ENCODE data around the gene CAMTA1. TPM values are rescaled to one million over a fixed set of nuclear protein-coding genes. Genes with fewer than 3 reads are reported as not detected.

Gene CAMTA1
- total and polyA plus RNA-seq, 9 of the 15 experiments (the other 6 are each of a cell fraction or from before 2014, with no cell fraction given) = 43.9 to 161 (median 65.9) TPM

- Histone ChIP-seq H3K27ac (ENCODE audit: extremely low read depth, low read depth, low read length) (no peak overlapping the region), H3K27me3 (ENCODE audit: control insufficient read depth in 2 of 2, insufficient read depth in 2 of 2, low read length in 2 of 2) (peaks cover 3 to 24% of the 10 kb centered on the region in 2 experiments; a peak in 2 of 5 replicates), H4K20me1 (replicated peaks; ENCODE audit: control insufficient read depth, insufficient read depth, low read length) (peaks cover 4% of the 10 kb centered on the region), H3K4me2 (ENCODE audit: insufficient read depth, low read length) (no peak overlapping the region), H3K9me1 (ENCODE audit: control insufficient read depth, insufficient read depth, low read length) (peaks cover 3% of the 10 kb centered on the region), H2AFZ (ENCODE audit: low read depth, low read length) (no peak overlapping the region), H3K9me3 (replicated peaks; ENCODE audit: control insufficient read depth, insufficient read depth, low read depth, low read length) (no peaks in the 10 kb centered on the region), H3K4me3 (no peak overlapping the region), H3K4me1 (replicated peaks in 1 of 2; ENCODE audit: control insufficient read depth in 2 of 2, insufficient read depth in 2 of 2, low read length in 2 of 2) (no peaks in the 10 kb centered on the region), H3K79me2 (ENCODE audit: control insufficient read depth, insufficient read depth, low read length) (no peaks in the 10 kb centered on the region), H3K9ac (ENCODE audit: insufficient read depth in 1 of 2, low read depth in 2 of 2, low read length in 2 of 2) (no peak overlapping the region), H3K36me3 (ENCODE audit: control insufficient read depth, insufficient read depth, low read length) (no peaks in the 10 kb centered on the region)
- POLR2A ChIA-PET = interaction anchor here (1.0 kb wide), 1 partner anchor 11 kb away, joined by 5 read pairs; no protein-coding TSS in a partner anchor
- no peak for ATAC-seq
- no TSS peak for BruUV-seq (replicated peaks)
- in situ Hi-C loops (cut with MboI) = no loop called here
- intact Hi-C loops (cut with micrococcal nuclease) = no loop called here
- 0% methylated on average over 5 of the region's 5 CpGs for WGBS (ENCODE audit: insufficient coverage, low coverage, missing lambda C conversion rate)
- no peak for DNase-seq (ENCODE audit: extremely low read depth in 1 of 4, low spot score in 3 of 4)
- no peak for FAIRE-seq
- CTCF ChIA-PET (ENCODE audit: low intra/inter-chr PET ratio) = no interaction called here
- TF ChIP-seq SMC3 (conservative IDR thresholded peaks at IDR 0.05; ENCODE audit: insufficient read depth, low read depth, low read length) (no peak), HOXB6 (CRISPR knock-in tag; IDR thresholded peaks at IDR 0.05; ENCODE audit: borderline replicate concordance) (no peak), MGA (IDR thresholded peaks at IDR 0.05) (no peak), TAF15 (IDR thresholded peaks at IDR 0.05; ENCODE audit: low read depth, low read length) (no peak), YBX1 (IDR thresholded peaks at IDR 0.05) (no peak), CHAMP1 (IDR thresholded peaks at IDR 0.05) (no peak), MCM3 (IDR thresholded peaks at IDR 0.05) (no peak), ZNF644 (tag; IDR thresholded peaks at IDR 0.05; ENCODE audit: low read depth) (no peak), ZNF561 (CRISPR knock-in tag; conservative IDR thresholded peaks at IDR 0.05) (no peak), CSDE1 (IDR thresholded peaks at IDR 0.05) (no peak), U2AF1 (optimal IDR thresholded peaks at IDR 0.05; ENCODE audit: low read depth, low read length) (no peak)
These were observed 623.5 kb downstream of the CAMTA1 start for GRCh38 chr1:7408771-7409150.
